HEK293 (cell line): ENCODE results near the gene IL20RA.
"Not testable (repeated sequence)": the region's sequence is repeated elsewhere in the genome, so short reads cannot be mapped to it uniquely, and the experiment has no call there.

ENCODE experiments used
- CTCF ChIA-PET: fragments of 350-600 bp; formaldehyde crosslinking; extraction: SDS; loops from one replicate; lab custom pipeline; 2021; ENCODE audit warnings: antibody characterized with exemption; lab: Yijun Ruan, JAX
- POLR2A ChIA-PET: fragments of 300-600 bp; formaldehyde crosslinking; extraction: SDS; loops from one replicate; lab custom pipeline; 2020; ENCODE audit warnings: antibody characterized with exemption, inconsistent platforms; lab: Yijun Ruan, JAX
- H3K27ac ChIP-seq: fragments of 200-500 bp; sonication (Bioruptor generic); 2 replicates; pipeline ENCODE4 v1.5.1; 2014; ENCODE audit warnings: low read depth, low read length, control low read depth, inconsistent platforms; ENCODE audit errors: extremely low read depth
- H3K36me3 ChIP-seq, 2 experiments: fragments of 200-500 bp in 1 of 2; sonication (Bioruptor generic) in 1 of 2; 1 replicate in 1 of 2; 2 replicates in 1 of 2; pipeline ENCODE4 v1.5.1; 2014 to 2017; ENCODE audit warnings: inconsistent platforms in 2 of 2, low read length in 2 of 2; ENCODE audit not compliant: control insufficient read depth in 2 of 2, insufficient read depth in 1 of 2
- H3K4me1 ChIP-seq: fragments of 200-500 bp; sonication (Bioruptor generic); 2 replicates; pipeline ENCODE4 v1.5.1; 2014; ENCODE audit warnings: mild to moderate bottlenecking, low read length, inconsistent platforms; ENCODE audit not compliant: control insufficient read depth, insufficient read depth
- H3K4me3 ChIP-seq: 2 replicates; pipeline ENCODE4 v1.5.1; 2011; ENCODE audit warnings: low read depth, mild to moderate bottlenecking, control low read depth, low read length, moderate library complexity
- H3K9me3 ChIP-seq: fragments of 200-500 bp; sonication (Bioruptor generic); 2 replicates; pipeline ENCODE4 v1.5.1; 2014; ENCODE audit warnings: low read depth, low read length, inconsistent platforms; ENCODE audit not compliant: control insufficient read depth, insufficient read depth
- GFI1B ChIP-seq: fragments of 450-650 bp; formaldehyde crosslinking; IDR thresholded peaks from 2 replicates; pipeline ENCODE4 v1.5.1; 2016; ENCODE audit warnings: missing biosample characterization, missing genetic modification characterization
- HOXC10 ChIP-seq: sonication (generic); formaldehyde crosslinking; IDR thresholded peaks from 2 replicates; pipeline ENCODE4 v1.8.1; 2023; ENCODE audit warnings: mild to moderate bottlenecking, missing genetic modification reagents
- MZF1 ChIP-seq: fragments of 450-650 bp; formaldehyde crosslinking; IDR thresholded peaks from 2 replicates; pipeline ENCODE4 v1.5.1; 2017; ENCODE audit warnings: missing biosample characterization, missing genetic modification characterization, borderline replicate concordance
- PRDM10 ChIP-seq: fragments of 450-650 bp; formaldehyde crosslinking; IDR thresholded peaks from 2 replicates; pipeline ENCODE4 v1.5.1; 2016; ENCODE audit warnings: missing biosample characterization, missing genetic modification characterization
- ZBTB7A ChIP-seq: fragments of 450-650 bp; formaldehyde crosslinking; IDR thresholded peaks from 2 replicates; pipeline ENCODE4 v1.5.1; 2016; ENCODE audit warnings: low read depth, missing biosample characterization, missing genetic modification characterization
- ZBTB8A ChIP-seq: fragments of 450-650 bp; formaldehyde crosslinking; IDR thresholded peaks from 2 replicates; pipeline ENCODE4 v1.5.1; 2016; ENCODE audit warnings: missing biosample characterization, missing genetic modification characterization
- ZNF140 ChIP-seq: fragments of 450-650 bp; formaldehyde crosslinking; IDR thresholded peaks from 2 replicates; pipeline ENCODE4 v1.5.1; 2016; ENCODE audit warnings: missing biosample characterization, missing genetic modification characterization
- ZNF19 ChIP-seq: fragments of 450-650 bp; formaldehyde crosslinking; IDR thresholded peaks from 2 replicates; pipeline ENCODE4; 2016; ENCODE audit warnings: missing biosample characterization, missing genetic modification characterization, low read depth
- ZNF211 ChIP-seq: fragments of 450-650 bp; formaldehyde crosslinking; IDR thresholded peaks from 2 replicates; pipeline ENCODE4 v1.5.1; 2016; ENCODE audit warnings: low read depth, missing biosample characterization, missing genetic modification characterization
- ZNF398 ChIP-seq: fragments of 450-650 bp; formaldehyde crosslinking; IDR thresholded peaks from 2 replicates; pipeline ENCODE4 v1.5.1; 2017; ENCODE audit warnings: missing biosample characterization, missing genetic modification characterization
- ZNF510 ChIP-seq: fragments of 450-650 bp; formaldehyde crosslinking; IDR thresholded peaks from 2 replicates; pipeline ENCODE4 v1.5.1; 2018; ENCODE audit warnings: mild to moderate bottlenecking, missing genetic modification characterization, missing biosample characterization; ENCODE audit not compliant: insufficient replicate concordance
- ZNF518A ChIP-seq: fragments of 450-650 bp; formaldehyde crosslinking; conservative IDR thresholded peaks from 2 replicates; pipeline ENCODE4 v1.5.1; 2016; ENCODE audit warnings: low read depth, missing biosample characterization, missing genetic modification characterization
- ZNF549 ChIP-seq: fragments of 450-650 bp; IDR thresholded peaks from 2 replicates; pipeline ENCODE4 v1.5.1; 2018; ENCODE audit warnings: missing biosample characterization, missing genetic modification characterization, mild to moderate bottlenecking, inconsistent platforms, moderate library complexity
- ZNF560 ChIP-seq: fragments of 450-650 bp; formaldehyde crosslinking; IDR thresholded peaks from 2 replicates; pipeline ENCODE4 v1.5.1; 2017; ENCODE audit warnings: missing biosample characterization, missing genetic modification characterization, borderline replicate concordance
- ZNF596 ChIP-seq: fragments of 450-650 bp; IDR thresholded peaks from 2 replicates; pipeline ENCODE4 v1.5.0; 2018; ENCODE audit warnings: missing biosample characterization, mild to moderate bottlenecking, missing genetic modification characterization, moderate library complexity
- ZNF623 ChIP-seq: fragments of 450-650 bp; formaldehyde crosslinking; IDR thresholded peaks from 2 replicates; pipeline ENCODE4 v1.5.1; 2016; ENCODE audit warnings: missing biosample characterization, missing genetic modification characterization
- ZNF639 ChIP-seq: fragments of 450-650 bp; formaldehyde crosslinking; IDR thresholded peaks from 2 replicates; pipeline ENCODE4 v1.5.1; 2016; ENCODE audit warnings: missing biosample characterization, missing genetic modification characterization
- ZNF776 ChIP-seq: fragments of 450-650 bp; formaldehyde crosslinking; IDR thresholded peaks from 2 replicates; pipeline ENCODE4 v1.5.0; 2017; ENCODE audit warnings: missing biosample characterization, missing genetic modification characterization, borderline replicate concordance
- ZNF785 ChIP-seq: fragments of 450-650 bp; formaldehyde crosslinking; IDR thresholded peaks from 2 replicates; pipeline ENCODE4 v1.5.1; 2016; ENCODE audit warnings: missing biosample characterization, missing genetic modification characterization
- ZSCAN16 ChIP-seq: fragments of 450-650 bp; formaldehyde crosslinking; IDR thresholded peaks from 2 replicates; pipeline ENCODE4 v1.5.1; 2016; ENCODE audit warnings: missing biosample characterization, missing genetic modification characterization

IL20RA gene

GRCh38 chr6:136977075-136977474 is 67.7 kb downstream of the IL20RA start:
- no peak overlapping the region for H3K27ac ChIP-seq
- H3K9me3 ChIP-seq: no peaks in the 10 kb centered on the region
- ChIA-PET CTCF (no interaction called here), POLR2A (no interaction called here)
- TF ChIP-seq MZF1 (tag by site-specific recombination) (no peak), HOXC10 (CRISPR knock-in tag) (no peak), ZBTB7A (no peak), ZSCAN16 (no peak), ZNF560 (no peak), ZNF140 (tag by site-specific recombination) (no peak), ZNF398 (tag by site-specific recombination) (no peak), ZNF19 (tag by site-specific recombination) (no peak)
- H3K4me3 ChIP-seq: no peak overlapping the region
- no peaks in the 10 kb centered on the region for H3K36me3 ChIP-seq
- no peaks in the 10 kb centered on the region for H3K4me1 ChIP-seq

- no peaks in the 10 kb centered on the region for H3K36me3 ChIP-seq
- no peaks in the 10 kb centered on the region for H3K4me1 ChIP-seq
- no peaks in the 10 kb centered on the region for H3K9me3 ChIP-seq
- H3K27ac ChIP-seq: no peak overlapping the region
- TF ChIP-seq ZNF549 (tag by site-specific recombination) (no peak), PRDM10 (tag by site-specific recombination) (no peak), ZNF623 (tag by site-specific recombination) (no peak), ZNF639 (tag by site-specific recombination) (no peak), GFI1B (tag by site-specific recombination) (no peak), ZNF518A (tag by site-specific recombination) (no peak), ZNF19 (tag by site-specific recombination) (no peak), ZNF785 (no peak), ZNF596 (tag by site-specific recombination) (no peak), ZNF510 (tag by site-specific recombination) (no peak), ZNF211 (tag by site-specific recombination) (no peak), ZNF776 (tag by site-specific recombination) (no peak), ZBTB8A (no peak)
- POLR2A ChIA-PET: no interaction called here
- CTCF ChIA-PET: interaction anchor here (0.7 to 1.4 kb wide), 4 partner anchors 11 to 883 kb away, joined by 3 to 5 read pairs (median 4); no protein-coding TSS in a partner anchor
- no peak overlapping the region for H3K4me3 ChIP-seq
Measured at GRCh38 chr6:136975089-136975715, 69.6 kb downstream of the IL20RA start.

- POLR2A ChIA-PET, H3K36me3 ChIP-seq, H3K9me3 ChIP-seq, H3K4me3 ChIP-seq, H3K4me1 ChIP-seq, H3K27ac ChIP-seq: not testable (repeated sequence)
- CTCF ChIA-PET: interaction anchor here (1.2 to 1.4 kb wide), 2 partner anchors 14 to 40 kb away, joined by 3 to 5 read pairs; no protein-coding TSS in a partner anchor
Measured at GRCh38 chr6:136973781-136974180, 71.0 kb downstream of the IL20RA start.
